Erythroblast (primary cell): ENCODE measurements around the gene PRRC2C.

ENCODE experiments used
- DNase-seq, 2 experiments: peaks; one replicate each; lab custom pipeline; 2025; lab: John Stamatoyannopoulos, UW
- GATA1 ChIP-seq: IDR thresholded peaks from 2 replicates; pipeline ENCODE4 v1.6.1; 2011; ENCODE audit warnings: low read depth, mild to moderate bottlenecking, control low read depth, low read length, moderate library complexity
- POLR2A ChIP-seq: IDR thresholded peaks from 2 replicates; pipeline ENCODE4 v1.6.1; 2011; ENCODE audit warnings: mild to moderate bottlenecking, low read length

The PRRC2C gene

GRCh38 chr1:171642197-171642596 is 156.9 kb downstream of the PRRC2C start:
- no peak for DNase-seq
- TF ChIP-seq POLR2A, result no peak
- TF ChIP-seq GATA1, result no peak
